ENCODE measurements around the gene ZNF268. TPM values are rescaled to one million over a fixed set of nuclear protein-coding genes. Genes with fewer than 3 reads are reported as not detected.
"Not testable (repeated sequence)": the region's sequence is repeated elsewhere in the genome, so short reads cannot be mapped to it uniquely, and the experiment has no call there.

ZNF268 gene
- total RNA-seq, 1 donor from 2014 or later = 19.7 TPM

DNA sequence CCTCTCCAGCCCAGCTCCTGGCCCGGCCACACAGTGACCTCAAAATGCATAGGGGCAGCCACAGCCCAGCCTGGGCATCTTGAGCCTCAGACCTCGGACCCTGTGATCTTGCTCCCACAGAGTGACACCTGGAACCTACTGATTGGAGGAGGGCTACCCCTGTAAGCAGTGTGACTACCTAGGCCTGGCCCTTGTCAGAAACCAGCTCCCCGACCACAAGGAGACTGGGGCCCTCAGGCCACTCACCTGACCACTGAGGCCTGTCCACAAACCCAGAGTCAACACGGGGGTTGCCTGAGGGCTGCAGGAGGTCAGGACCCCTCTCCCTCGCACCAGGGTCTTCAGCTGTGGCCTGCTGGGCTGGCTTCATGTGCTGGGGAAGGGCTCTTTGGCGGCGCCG, 45.4 kb downstream of the ZNF268 start:
- intact Hi-C loops (cut with micrococcal nuclease) = no loop called here

DNA sequence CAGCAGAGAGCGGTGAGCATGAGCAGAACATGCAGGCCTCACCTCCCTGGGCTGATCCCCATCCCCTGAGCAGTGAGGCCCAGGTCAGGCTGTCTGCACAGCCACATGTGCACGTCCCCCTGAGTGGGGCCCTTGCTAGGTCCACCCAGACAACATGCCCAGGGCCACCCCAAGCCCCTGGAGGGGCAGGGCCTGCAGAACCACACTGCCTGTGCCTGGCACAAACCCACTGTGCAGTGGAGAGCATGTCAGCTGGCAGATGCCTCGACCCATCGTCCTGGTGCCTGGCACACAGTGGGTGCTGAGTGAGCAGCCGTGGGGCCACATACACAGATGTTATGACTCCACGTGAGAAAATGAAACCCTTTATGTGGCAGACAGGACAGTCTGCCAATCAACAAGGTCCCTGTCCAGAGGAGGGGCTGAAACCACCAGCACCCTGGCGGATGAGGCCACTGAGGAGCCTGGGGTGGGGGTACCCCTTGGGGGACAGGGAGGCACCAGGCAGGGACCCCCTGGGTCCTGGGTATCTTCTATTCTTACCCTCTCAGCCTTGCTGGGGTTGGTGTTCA, 46.1 kb downstream of the ZNF268 start:
- intact Hi-C loops (cut with micrococcal nuclease) = no loop called here

DNA sequence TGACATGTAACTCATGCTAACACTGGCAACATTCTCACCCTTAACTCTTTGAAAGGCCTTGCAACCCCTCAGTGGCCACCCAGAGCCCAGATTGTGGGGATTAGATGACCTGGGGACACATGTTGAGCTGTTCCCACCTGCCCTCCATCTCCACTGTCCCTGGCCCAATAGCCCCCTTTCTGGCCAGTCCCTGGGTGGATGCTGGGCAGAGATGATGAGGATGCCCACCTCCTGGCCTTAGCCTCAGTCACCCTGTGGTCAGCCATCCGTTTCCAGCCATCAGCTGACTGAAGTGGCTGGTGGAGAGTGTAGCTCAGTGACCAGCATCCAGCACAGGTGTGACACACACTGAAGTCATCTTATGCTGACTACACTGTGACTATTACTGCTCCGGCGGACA, 49.7 kb downstream of the ZNF268 start:
- intact Hi-C loops (cut with micrococcal nuclease) = no loop called here

DNA sequence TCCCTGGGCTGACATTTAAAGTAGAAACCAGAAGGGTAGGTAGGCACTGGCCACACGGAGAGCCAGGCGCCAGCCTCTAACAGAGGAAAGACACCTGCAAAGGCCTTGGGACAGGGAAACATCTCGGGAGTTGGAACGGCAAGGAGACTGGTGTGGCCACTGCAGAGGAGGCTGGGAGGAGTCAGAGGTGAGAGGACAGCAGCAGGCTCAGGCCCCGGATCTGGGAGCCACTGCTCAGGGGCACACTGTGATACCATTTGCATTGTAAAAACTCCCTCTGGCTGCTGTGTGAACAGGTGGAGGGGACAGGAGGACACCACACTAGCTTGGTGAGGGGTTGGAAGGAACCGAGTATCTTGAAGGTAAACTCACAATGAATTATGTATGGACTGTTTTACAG, 51.7 kb downstream of the ZNF268 start:
- intact Hi-C loops (cut with micrococcal nuclease) = no loop called here

DNA sequence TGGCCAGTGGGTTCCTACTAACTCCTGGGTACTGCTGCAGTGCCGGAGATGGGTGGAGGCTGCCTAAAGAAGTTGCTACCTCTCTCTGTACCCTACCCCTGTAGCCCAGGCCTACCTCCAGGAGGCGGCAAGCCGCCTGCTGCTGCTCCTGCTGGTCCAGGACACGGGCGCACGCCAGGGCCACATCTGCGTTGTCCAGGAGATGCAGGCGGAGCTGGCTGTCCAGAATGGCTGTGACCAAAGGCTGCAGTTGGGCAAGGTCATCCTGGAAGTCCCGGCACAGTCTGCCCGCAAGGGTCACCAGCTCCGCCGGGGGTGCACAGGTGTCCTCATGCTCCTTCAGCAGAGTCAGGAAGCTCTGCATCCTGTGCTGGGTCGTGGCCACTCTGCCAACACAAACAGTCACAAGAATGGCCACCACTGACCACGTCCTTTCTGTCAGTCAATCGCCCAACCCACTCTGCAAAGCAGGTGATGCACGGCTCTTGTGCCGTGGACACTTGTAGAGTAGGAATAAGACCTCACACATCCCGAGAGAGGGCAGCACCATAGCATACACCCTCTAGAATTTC, 52.8 kb downstream of the ZNF268 start:
- intact Hi-C loops (cut with micrococcal nuclease) = no loop called here

DNA sequence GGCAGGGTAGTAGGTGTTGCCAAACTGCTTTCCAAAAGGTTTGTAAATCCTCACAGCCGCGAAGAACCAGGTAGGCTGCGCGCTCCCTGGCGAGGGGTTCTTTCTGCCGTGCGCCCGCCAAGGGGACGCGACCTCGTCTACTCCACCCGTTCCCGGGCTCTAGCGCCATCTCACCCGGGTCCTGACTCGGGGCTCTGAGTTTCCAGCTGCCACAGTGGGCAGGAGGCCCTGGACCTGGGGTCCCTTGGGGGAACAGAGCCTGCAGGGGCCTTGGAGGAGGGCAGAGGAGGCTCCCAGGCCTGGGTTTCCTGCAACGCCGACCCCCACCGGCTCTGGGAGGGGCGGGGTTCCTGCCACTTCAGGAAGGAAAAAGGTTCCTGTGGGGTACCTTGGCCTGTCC, 53.7 kb downstream of the ZNF268 start:
- intact Hi-C loops (cut with micrococcal nuclease) = no loop called here

DNA sequence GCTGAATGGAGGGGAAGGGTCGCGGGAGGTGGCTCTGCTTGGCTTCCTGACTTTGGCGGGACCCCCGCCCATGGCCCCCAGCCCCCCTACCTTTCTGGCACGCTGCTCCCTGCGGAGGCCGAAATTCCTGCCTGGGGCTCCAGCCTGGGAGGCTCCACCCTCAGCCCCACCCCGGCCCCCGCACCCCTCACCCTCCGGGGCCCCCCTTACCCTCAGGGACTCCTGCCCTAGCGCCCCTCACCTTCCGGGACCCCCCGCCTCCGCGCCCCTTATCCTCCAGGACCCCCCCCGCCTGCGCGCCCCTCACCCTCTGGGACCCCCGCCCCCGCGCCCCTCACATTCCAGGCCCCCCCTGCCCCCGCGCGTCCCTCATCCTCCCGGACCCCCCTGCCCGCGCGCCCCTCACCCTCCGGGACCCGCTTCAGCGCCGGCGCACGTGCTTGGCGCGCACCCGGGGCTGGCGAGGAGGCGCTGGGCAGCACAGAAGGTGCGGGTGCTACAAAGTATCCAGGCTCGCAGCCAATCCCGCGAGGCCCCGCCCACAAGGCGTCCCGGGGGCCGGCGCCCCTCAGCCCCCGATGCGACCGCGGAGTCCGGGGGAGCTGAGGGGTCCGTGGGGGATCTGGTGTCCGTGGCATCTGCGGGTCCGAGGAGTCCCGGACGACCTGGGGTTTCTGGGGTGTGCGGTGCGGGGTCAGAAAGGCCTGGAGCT, 54.3 kb downstream of the ZNF268 start, which contains the start of gene ANHX:
Gene ANHX, minus strand, starts transcription at position 477 of the 712 bp plus-strand sequence. CDS start 1,521 bp downstream, outside the sequence.
- intact Hi-C loops (cut with micrococcal nuclease) = no loop called here

DNA sequence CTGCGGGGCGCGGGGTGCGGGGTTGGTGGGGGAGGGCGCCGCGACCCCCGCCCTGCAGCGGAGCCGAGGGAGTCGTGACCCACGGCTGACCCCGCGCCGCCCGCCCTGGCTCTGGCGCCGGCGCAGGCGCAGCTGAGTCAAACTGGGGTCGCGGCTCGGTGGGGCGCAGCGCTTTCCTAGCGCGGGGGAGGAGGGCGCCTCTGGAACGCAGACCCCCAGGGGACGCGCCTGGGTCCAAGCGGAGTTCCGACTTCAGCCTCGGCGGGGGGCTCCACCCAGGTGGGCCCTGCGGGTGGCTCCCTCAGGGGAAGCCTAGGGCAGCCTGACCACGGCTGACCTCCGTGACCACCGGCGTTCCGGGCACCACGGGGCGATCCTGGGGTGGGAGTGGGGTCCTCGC, 54.8 kb downstream of the ZNF268 start:
- intact Hi-C loops (cut with micrococcal nuclease) = no loop called here

DNA sequence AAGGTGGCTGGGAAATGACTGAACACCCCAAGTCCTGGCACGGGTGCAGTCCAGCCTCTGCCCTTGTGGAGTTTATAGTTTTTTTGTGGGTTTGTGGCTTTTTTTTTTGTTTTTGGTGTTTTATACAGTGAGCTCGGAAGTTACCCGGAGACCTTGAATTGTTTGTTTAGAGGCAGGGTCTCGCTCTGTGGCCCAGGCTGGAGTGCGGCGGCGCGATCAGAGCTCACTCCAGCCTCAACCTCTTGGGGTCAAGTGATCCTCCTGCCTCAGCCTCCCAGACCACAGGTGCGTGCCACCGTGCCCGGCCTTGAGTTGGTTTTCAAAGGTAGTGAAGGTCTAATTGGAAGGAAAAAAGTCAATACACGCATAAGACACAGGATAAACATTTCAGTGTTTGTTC, 55.3 kb downstream of the ZNF268 start:
- intact Hi-C loops (cut with micrococcal nuclease) = no loop called here

DNA sequence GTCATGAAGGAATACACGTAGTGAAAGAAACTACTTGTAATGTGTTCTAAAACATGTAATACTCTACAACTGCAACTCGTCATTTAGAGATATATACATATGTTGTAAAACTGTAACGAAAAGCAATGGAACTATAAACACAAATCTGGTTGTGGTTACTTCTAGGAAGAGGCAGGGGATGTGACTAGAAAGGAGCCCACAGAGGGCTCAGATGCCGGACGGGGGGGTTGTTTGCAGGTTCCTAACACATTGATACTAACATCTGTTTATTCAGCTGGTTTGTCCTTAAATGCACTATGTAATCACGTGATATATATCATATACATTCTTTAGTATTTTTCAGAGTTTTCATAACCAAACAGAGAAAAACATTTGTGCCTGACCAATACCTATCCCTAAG, 70.4 kb downstream of the ZNF268 start:
- intact Hi-C loops (cut with micrococcal nuclease) = no loop called here

DNA sequence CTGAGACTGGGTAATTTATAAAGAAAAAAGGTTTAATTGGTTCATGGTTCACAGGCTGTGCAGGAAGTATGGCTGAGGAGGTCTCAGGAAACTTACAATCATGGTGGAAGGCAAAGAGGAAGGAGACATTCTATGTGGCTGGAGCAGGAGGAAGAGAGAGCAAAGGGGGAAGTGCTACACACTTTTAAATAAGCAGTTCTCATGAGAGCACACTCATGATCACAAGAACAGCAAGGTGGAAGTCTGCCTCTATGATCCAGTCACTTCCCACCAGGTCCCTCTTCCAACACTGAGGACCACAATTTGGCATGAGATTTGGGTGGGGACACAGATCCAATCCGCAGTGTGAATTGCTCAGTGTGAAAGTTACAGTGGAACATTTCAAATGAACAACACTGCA, 74.5 kb downstream of the ZNF268 start:
- intact Hi-C loops (cut with micrococcal nuclease) = not testable (repeated sequence)

DNA sequence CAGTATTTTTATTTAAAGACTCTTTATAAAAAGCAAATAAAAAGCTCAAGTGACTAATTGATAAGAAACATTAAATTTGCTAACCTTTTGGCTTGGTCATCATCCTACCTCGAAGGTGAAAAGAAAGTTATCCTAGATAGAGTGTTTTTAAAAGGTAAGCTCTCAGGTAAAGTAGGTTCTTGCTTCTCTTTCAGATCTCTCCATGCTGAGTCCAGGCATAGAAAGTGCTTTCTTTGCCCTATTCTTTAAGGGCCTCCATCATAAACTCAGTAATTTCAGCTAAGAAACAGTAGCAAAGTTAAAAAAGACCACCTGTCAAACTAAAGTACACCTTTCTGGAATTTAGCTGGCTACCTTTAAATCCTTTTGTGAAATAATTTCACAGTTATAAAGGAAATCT, 75.0 kb downstream of the ZNF268 start:
- intact Hi-C loops (cut with micrococcal nuclease) = no loop called here

DNA sequence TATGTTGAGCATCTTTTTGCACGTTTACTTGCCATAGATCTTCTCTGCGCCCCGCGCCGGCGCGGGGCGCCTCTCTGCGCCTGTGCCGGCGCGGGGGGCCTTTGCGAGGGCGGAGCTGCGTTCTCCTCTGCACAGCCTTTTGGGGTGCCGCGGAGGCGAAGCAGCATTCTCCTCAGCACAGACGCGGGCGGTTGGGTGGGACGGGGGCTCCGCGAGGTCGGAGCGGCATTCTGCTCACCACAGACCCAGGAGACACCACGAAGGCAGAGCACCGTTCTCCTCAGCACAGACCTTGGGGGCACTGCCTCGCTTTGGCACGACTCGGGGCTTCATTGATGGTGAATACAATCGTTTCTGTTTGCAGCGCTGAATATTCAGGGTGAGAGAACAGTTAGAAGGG, 82.9 kb downstream of the ZNF268 start:
- intact Hi-C loops (cut with micrococcal nuclease) = no loop called here

Other genes with a start within 250 kb of the ZNF268 start
- gene ZNF605, start 225.2 kb upstream of the ZNF268 start, total RNA-seq = 8.7 and 11.2 TPM in 2 replicates
- gene ZNF26, start 195.1 kb upstream of the ZNF268 start, total RNA-seq = 18.5 and 19.0 TPM in 2 replicates
- 22.6 and 23.5 TPM in 2 replicates for gene ZNF84, start 144.0 kb upstream of the ZNF268 start, total RNA-seq
- gene ZNF140, start 100.6 kb upstream of the ZNF268 start, total RNA-seq = 17.4 and 19.4 TPM in 2 replicates
- gene ZNF891, start 51.2 kb upstream of the ZNF268 start, total RNA-seq = 2.1 and 2.2 TPM in 2 replicates
- 6.2 and 9.2 TPM in 2 replicates for gene ZNF10, start 50.9 kb upstream of the ZNF268 start, total RNA-seq
- not detected in 2 replicates for gene ANHX, start 54.4 kb downstream of the ZNF268 start, total RNA-seq